DOHH2 (cell line): ENCODE measurements around the gene SCN5A.

Source experiments
- CTCF ChIP-seq: fragments of 200-600 bp; sonication (generic); IDR thresholded peaks from one replicate; pipeline ENCODE4 v1.5.1; 2014; ENCODE audit warnings: antibody characterized with exemption, mild to moderate bottlenecking, low read depth, low read length; ENCODE audit not compliant: poor library complexity, severe bottlenecking
- EZH2phosphoT487 ChIP-seq: fragments of 200-600 bp; sonication (generic); IDR thresholded peaks from 2 replicates; pipeline ENCODE4 v1.6.1; 2017; ENCODE audit warnings: borderline replicate concordance, mild to moderate bottlenecking, antibody characterized with exemption, low read length, moderate library complexity, mixed read lengths

DNA sequence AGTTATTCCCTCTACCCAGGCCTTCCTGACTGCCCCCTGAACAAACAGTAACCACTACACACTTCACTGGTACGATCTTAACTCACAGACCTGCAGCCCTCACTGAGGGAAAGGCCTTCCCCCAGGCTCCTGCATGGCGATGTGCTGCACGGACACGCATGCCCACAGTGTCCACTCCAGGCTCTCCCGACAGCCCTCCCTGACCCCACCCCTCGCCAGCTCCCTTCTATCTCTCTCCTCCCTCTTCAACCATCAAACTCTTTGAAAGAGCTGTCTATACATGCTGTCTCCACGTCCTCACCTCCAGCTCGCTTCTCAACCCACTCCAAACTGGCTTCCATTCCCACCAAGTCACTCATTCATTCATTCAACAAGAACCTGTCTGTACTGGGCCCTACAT lies 3.9 kb downstream of the SCN5A start:
- TF ChIP-seq CTCF (no peak), EZH2phosphoT487 (no peak)
